AG10803 (cell line): ENCODE measurements around the gene ZNF593.

ENCODE experiments used
- DNase-seq: peaks from one replicate; pipeline ENCODE4 v3.0.0; 2010; ENCODE audit warnings: low read depth
- H3K4me3 ChIP-seq: 2 replicates; pipeline ENCODE4 v1.5.1; 2011; ENCODE audit warnings: mild to moderate bottlenecking, low read length, control low read depth
- TF ChIP-seq, protein P1 (sequence below): conservative IDR thresholded peaks from 2 replicates; pipeline ENCODE4 v1.5.1; 2011; ENCODE audit warnings: mild to moderate bottlenecking, low read length, control low read depth, inconsistent platforms

Gene ZNF593

GRCh38 chr1:26153966-26154532 lies 15.7 kb upstream of the ZNF593 start:
- DNase-seq = no peak
- TF ChIP-seq, protein P1, sequence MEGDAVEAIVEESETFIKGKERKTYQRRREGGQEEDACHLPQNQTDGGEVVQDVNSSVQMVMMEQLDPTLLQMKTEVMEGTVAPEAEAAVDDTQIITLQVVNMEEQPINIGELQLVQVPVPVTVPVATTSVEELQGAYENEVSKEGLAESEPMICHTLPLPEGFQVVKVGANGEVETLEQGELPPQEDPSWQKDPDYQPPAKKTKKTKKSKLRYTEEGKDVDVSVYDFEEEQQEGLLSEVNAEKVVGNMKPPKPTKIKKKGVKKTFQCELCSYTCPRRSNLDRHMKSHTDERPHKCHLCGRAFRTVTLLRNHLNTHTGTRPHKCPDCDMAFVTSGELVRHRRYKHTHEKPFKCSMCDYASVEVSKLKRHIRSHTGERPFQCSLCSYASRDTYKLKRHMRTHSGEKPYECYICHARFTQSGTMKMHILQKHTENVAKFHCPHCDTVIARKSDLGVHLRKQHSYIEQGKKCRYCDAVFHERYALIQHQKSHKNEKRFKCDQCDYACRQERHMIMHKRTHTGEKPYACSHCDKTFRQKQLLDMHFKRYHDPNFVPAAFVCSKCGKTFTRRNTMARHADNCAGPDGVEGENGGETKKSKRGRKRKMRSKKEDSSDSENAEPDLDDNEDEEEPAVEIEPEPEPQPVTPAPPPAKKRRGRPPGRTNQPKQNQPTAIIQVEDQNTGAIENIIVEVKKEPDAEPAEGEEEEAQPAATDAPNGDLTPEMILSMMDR = no peak
- H3K4me3 ChIP-seq = no peak overlapping the region

GRCh38 chr1:26154750-26155149 lies 15.0 kb upstream of the ZNF593 start:
- no peak overlapping the region for H3K4me3 ChIP-seq

DNA sequence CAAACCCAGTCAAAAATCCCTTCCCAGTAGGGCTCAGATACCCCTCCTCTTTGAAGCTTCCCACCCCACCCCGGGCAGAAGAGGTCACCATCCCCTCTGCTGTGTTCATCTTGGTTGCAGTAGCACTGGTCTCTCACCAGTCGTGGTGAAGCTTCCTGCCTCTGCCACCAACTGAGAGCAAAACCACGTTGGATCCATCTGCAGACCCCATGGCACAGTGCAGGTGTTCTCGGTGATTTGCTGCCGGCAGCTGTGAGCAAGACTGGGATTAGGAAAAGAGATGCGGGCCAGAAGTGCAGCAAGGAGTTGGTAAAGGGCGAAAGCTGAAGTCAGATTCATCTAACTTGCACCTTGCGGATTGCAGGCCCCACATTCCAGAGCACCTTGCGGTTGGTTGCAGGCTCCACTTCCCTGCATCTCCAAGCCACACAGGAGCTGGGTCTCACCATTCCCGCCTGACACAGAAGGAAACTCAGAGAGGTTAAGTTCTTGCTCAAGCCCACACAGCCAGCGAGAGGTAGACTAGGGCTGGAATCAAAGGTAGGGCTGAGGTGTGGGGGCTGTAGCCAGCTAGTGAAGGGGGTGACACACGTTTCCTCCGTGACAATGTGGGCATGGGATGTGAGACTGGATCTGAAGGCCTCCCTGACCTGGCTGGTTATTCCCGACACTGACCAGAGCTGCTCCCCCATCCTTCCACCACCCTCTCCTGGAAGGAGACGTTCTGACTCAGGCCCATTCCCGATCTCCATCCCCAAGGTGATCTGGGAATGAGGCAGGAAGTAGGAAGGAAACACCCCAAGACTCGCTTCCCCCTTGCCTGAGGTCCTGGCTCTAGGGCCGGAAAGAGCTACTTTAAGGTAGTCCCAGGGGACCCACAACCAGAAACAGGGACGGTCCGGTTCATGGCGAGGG lies 14.1 kb upstream of the ZNF593 start:
- DNase-seq = no peak
- no peak overlapping the region for H3K4me3 ChIP-seq
- TF ChIP-seq, protein P1 = no peak

More at GRCh38 chr1:26154750-26155149, 15.0 kb upstream of the ZNF593 start:
- TF ChIP-seq, protein P1 = no peak
- DNase-seq = no peak

DNA sequence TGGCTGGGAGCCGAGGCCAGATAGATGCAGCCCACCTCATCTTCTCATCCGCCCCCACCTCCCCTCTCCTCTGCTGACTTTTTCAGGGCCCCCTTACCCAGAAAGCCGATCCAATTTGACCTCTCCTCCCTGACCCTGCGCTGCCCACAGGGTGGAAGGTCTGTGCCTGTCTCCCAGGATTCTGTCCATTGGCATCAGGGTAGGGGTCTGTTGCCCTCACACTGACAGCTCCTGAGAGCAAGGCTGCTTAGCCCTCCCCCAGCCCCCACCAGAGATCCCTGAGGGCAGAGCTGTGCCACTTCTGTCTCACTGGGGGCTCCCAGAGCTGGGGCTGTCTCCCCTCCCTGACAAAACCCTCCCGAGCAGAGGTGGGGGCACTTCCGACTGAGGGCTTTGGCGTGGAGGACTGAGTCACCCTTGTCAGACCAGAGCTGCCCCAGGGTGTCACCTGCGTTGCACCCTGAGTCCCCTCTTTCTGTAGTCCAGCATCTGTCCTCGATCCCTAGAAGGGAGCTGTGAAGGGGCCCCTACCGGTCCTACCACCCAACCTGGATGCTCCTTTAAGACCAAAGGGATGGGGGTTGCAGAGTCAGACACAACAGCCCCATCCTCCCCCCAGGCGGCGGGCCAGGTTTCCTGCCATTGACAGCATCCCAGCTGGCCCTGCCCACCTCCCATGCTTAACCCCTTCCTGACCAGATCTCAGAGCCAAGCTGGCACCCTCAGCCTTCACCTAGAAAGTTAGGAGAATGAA lies 13.2 kb upstream of the ZNF593 start:
- TF ChIP-seq, protein P1 = no peak
- H3K4me3 ChIP-seq = no peak overlapping the region
- DNase-seq = no peak

GRCh38 chr1:26158271-26158907 lies 11.3 kb upstream of the ZNF593 start:
- H3K4me3 ChIP-seq = no peak overlapping the region
- TF ChIP-seq, protein P1 = no peak
- no peak for DNase-seq

DNA sequence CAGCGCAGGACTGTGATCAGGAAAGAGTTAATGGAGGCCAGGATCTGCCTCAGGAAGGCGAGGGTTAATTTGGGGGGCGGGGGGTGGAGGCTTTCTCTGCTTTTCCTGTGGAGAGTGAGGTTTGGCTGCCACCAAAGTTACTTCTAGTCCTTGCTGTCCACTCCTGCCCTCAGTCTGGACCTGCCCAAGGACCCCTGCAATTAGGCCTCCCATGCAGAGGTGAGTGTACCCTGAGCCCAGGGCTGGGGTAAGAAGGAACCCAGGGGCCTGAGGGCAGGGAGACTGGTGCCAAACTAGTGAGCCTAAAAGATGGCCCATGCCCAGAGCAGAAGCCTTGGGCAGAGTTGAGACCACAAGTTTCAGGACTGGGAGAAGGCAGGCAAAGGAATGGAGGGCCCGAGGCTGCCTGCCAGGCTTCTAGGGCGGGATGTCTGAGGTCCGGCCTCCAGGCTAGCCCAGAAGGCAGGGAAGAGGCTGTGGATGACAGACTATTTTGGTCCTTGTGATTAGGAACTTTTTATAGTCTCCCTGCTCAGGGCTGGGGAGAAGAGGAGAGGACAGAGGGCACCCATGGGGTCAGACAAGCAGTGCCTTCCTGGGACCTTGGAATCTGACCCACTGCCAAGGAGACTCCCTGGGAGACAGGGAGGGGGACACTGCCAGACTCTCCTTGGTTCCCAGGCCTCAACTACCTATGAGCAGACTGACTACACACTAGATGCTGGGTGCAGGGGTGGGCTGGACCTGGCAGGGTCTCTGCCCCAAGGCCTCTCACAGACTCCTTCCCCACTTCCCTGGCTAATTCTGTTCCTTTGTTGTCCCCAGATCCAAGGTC lies 10.6 kb upstream of the ZNF593 start, which contains the start of gene FAM110D:
FAM110D (plus strand) TSS at position 172 of the 835 bp plus-strand sequence. CDS start 2,213 bp downstream, outside the sequence.
- no peak within 1 kb of the TSS for H3K4me3 ChIP-seq
- TF ChIP-seq, protein P1 = no peak

More for the DNA sequence above, 10.6 kb upstream of the ZNF593 start, which contains the start of gene FAM110D:
- DNase-seq = no peak
